Pancreas (tissue), 10 donors: ENCODE results near the gene GIPC1. TPM values are rescaled to one million over a fixed set of nuclear protein-coding genes. Genes with fewer than 3 reads are reported as not detected.
A peak's percentile ranks its signal among the peaks of the same experiment; 100 is the strongest.

Experiments used
- ATAC-seq, 4 donors: fragments of 200-7000 bp; cut with Tn5 transposase; one replicate each; pipeline versions ENCODE4 v1.8.0 to v1.9.1; 2020; ENCODE audit warnings: mild to moderate bottlenecking in 4 of 4, moderate library complexity in 4 of 4
- DNase-seq, 6 donors: peaks; one replicate each; pipeline ENCODE4 v3.0.0-alpha.2; 2020
- FAIRE-seq: peaks from 2 replicates; lab custom pipeline; 2012; peaks lifted over from hg19 to GRCh38; lab: Jason Lieb, UNC
- H3K27ac ChIP-seq, 4 donors: fragments of 200-600 bp; sonication (generic); 1 replicate in 3 of 4; 2 replicates in 1 of 4; pipeline versions ENCODE4 v1.5.0 to v1.8.0; 2020
- H3K27me3 ChIP-seq, 4 donors: fragments of 200-600 bp; one replicate each; pipeline ENCODE4 v1.8.0; 2021
- H3K36me3 ChIP-seq, 3 donors: fragments of 200-600 bp; sonication (generic) in 1 of 3; one replicate each; pipeline versions ENCODE4 v1.5.0 to v1.8.0; 2020 to 2021
- H3K4me1 ChIP-seq, 3 donors: fragments of 200-600 bp; one replicate each; pipeline ENCODE4 v1.8.0; 2021
- H3K4me3 ChIP-seq, 4 donors: fragments of 200-600 bp; sonication (generic) in 2 of 4; one replicate each; pipeline versions ENCODE4 v1.5.0 to v1.8.0; 2020 to 2021
- H3K9me3 ChIP-seq, 4 donors: fragments of 200-600 bp; one replicate each; pipeline ENCODE4 v1.8.0; 2021
- WGBS, 2 donors: extraction: QIAGEN DNeasy Blood & Tissue Kit; methylation state at CpG; one replicate each; pipeline ENCODE4 v1.1.7; 2013; 5-methylcytosine and 5-hydroxymethylcytosine counted together
- intact Hi-C, 3 donors: fragments of 100-400 bp; cut with DNase I; formaldehyde crosslinking; loops; one replicate each; pipeline versions ENCODE4 v1.11.1 to v1.14.2; 2022
- polyA plus RNA-seq, 2 donors: library from polyadenylated mRNA; stranded (reverse); fragments of 200-250 nt; gene quantifications; one replicate each; pipeline ENCODE4 v1.2.3, GENCODE V29; 2013
- total RNA-seq, 6 donors: library from RNA; stranded (reverse); fragmentation: NEBNext Ultra II Directional in 4 of 6; extraction: Animal tissue kit (Norgen Biotek cat#: 25700) in 4 of 6; gene quantifications; one replicate each; pipeline versions ENCODE4 v1.2.1 to v1.2.4, GENCODE V29; 2021 to 2023
- TF ChIP-seq, protein P1 (sequence below), 4 donors: fragments of 200-600 bp; sonication (generic) in 3 of 4; IDR thresholded peaks; one replicate each; pipeline versions ENCODE4 v1.5.0 to v1.8.0; 2021; ENCODE audit warnings: antibody characterized with exemption in 4 of 4
- donor health status: healthy with polysubstance abuse.
- donor health status: DM: no; HTN: no; CAD: no; lungs with moderate emphysema.
- donor health status: DM: no; HTN: no; CAD: no.
- donor health status: control.
- donor health status: control.
- donor health status: Bipolar disorder and iron deficiency.
- donor health status: DM: yes; HTN: yes; CAD: no.
- donor health status: DM: no; HTN: no; CAD: no.
- donor health status: DM: no; HTN: no; CAD: no.
- donor health status: DM: yes; HTN: yes; CAD: no.

GIPC1 gene
- total and polyA plus RNA-seq, 8 donors = 19.0 to 53.1 (median 25.0) TPM

DNA sequence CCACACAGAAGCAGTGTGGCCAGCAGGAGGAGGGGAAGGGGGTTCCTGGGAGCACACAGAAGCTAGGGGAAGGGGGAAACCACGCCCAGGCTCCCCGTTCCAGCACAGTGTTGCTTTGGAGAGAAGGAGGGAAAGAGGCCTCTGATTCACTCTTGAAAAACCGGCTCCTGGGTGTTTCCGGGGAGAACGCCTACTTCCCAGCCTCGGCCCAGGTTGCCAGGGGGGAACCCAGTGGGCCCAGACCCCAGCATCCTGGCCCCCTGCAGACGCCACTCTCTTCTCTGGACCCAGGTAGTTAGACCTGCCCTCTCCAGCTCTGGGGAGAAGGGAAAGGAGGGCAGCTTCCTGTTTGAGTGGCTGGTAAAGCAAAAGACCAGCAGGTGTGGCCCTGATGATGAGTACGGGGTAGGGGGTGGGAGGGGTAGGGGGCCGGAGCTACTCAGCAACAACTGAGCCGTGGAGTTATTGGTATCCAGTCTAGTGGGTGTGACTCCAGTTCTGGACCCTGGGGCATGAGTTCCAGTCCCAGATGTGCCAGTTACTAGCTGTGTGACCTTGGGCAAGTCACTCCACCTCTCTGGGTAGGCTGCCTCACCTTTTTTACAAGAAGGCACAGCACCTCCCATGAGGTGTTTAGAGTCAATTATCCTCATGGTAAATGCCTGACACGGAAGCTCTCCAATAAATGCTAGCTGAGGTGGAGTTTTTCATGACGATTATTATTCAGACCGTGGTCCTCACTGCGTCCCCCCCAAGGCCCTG is 836 bp downstream of the GIPC1 start:
- WGBS, 2 donors = 25 to 28% methylated on average over 14 of the region's 14 CpGs
- H3K27ac ChIP-seq = peak overlapping the region in 3 of 4 donors; percentile 47 to 64 (median 57)
- no peak for DNase-seq
- TF ChIP-seq, protein P1, sequence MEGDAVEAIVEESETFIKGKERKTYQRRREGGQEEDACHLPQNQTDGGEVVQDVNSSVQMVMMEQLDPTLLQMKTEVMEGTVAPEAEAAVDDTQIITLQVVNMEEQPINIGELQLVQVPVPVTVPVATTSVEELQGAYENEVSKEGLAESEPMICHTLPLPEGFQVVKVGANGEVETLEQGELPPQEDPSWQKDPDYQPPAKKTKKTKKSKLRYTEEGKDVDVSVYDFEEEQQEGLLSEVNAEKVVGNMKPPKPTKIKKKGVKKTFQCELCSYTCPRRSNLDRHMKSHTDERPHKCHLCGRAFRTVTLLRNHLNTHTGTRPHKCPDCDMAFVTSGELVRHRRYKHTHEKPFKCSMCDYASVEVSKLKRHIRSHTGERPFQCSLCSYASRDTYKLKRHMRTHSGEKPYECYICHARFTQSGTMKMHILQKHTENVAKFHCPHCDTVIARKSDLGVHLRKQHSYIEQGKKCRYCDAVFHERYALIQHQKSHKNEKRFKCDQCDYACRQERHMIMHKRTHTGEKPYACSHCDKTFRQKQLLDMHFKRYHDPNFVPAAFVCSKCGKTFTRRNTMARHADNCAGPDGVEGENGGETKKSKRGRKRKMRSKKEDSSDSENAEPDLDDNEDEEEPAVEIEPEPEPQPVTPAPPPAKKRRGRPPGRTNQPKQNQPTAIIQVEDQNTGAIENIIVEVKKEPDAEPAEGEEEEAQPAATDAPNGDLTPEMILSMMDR (IDR thresholded peaks at IDR 0.05) = no peak
- no peaks in the 10 kb centered on the region for H3K9me3 ChIP-seq
- peaks cover 0 to 5% (median 4%) of the 10 kb centered on the region in 3 donors for H3K4me1 ChIP-seq
- no peak for FAIRE-seq
- H3K4me3 ChIP-seq = peak overlapping the region; percentile 63 to 91 (median 74)
- ATAC-seq = no peak
- intact Hi-C loops = no loop called here
- no peaks in the 10 kb centered on the region for H3K27me3 ChIP-seq
- no peaks in the 10 kb centered on the region for H3K36me3 ChIP-seq

DNA sequence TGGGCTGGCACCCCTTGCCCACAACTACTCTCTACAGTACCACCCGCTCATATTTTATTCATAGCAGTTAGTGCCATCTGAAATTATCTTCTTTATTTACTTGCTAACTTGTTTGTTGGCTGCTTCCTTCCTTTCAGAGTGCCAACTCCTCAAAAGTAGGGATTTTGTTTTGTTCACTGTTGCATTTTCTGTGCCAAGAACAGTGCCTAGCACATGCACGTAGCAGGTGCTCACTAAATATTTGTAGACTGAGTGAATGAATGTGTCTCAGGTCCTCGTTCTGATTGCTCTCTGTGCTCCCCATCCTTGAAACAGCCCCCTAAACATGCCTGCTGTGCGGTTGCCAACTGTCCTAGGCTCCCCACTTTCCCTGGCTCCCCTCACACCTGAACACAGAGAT is 1.5 kb downstream of the GIPC1 start:
- H3K27me3 ChIP-seq = no peaks in the 10 kb centered on the region
- TF ChIP-seq, protein P1 (IDR thresholded peaks at IDR 0.05) = no peak
- DNase-seq = no peak
- FAIRE-seq = no peak
- ATAC-seq = no peak
- intact Hi-C loops = no loop called here
- no peaks in the 10 kb centered on the region for H3K9me3 ChIP-seq
- no peak overlapping the region for H3K27ac ChIP-seq
- no peaks in the 10 kb centered on the region for H3K36me3 ChIP-seq
- peaks cover 0 to 5% (median 4%) of the 10 kb centered on the region in 3 donors for H3K4me1 ChIP-seq
- H3K4me3 ChIP-seq = peak overlapping the region in 1 of 4 donors; percentile 91
- 88 to 92% methylated on average over 4 of the region's 4 CpGs for WGBS, 2 donors

- TF ChIP-seq, protein P1 (IDR thresholded peaks at IDR 0.05) = no peak
- no peak overlapping the region for H3K27ac ChIP-seq
- peaks cover 0 to 5% (median 4%) of the 10 kb centered on the region in 3 donors for H3K4me1 ChIP-seq
- intact Hi-C loops = no loop called here
- H3K27me3 ChIP-seq = no peaks in the 10 kb centered on the region
- H3K36me3 ChIP-seq = peaks cover 0 to 5% (median 0%) of the 10 kb centered on the region in 3 donors
- 82 to 91% methylated on average over 5 of the region's 5 CpGs for WGBS, 2 donors
- no peaks in the 10 kb centered on the region for H3K9me3 ChIP-seq
- FAIRE-seq (no peak), DNase-seq (no peak), ATAC-seq (no peak)
- no peak overlapping the region for H3K4me3 ChIP-seq
Observed at GRCh38 chr19:14492756-14493337, 3.1 kb downstream of the GIPC1 start.

- Histone ChIP-seq H3K36me3 (peaks cover 0 to 5% (median 0%) of the 10 kb centered on the region in 3 donors), H3K9me3 (no peaks in the 10 kb centered on the region), H3K4me3 (no peak overlapping the region), H3K4me1 (no peaks in the 10 kb centered on the region), H3K27me3 (no peaks in the 10 kb centered on the region), H3K27ac (no peak overlapping the region)
- 96% methylated on average over 16 of the region's 16 CpGs for WGBS, 2 donors
- intact Hi-C loops = no loop called here
- DNase-seq = no peak
- FAIRE-seq = no peak
- TF ChIP-seq, protein P1 (IDR thresholded peaks at IDR 0.05) = no peak
- ATAC-seq = no peak
Observed at GRCh38 chr19:14487370-14488125, 8.4 kb downstream of the GIPC1 start.
